NCI-H2107 (cell line): ENCODE results near the gene RAB35.
"Not testable (repeated sequence)": the region's sequence is repeated elsewhere in the genome, so short reads cannot be mapped to it uniquely, and the experiment has no call there.

Experiments used
- DNase-seq: peaks from one replicate; lab custom pipeline; 2025; lab: John Stamatoyannopoulos, UW

The RAB35 gene

GRCh38 chr12:120060717-120061116, 55.8 kb downstream of the RAB35 start:
- no peak for DNase-seq

- no peak for DNase-seq
These were observed 56.4 kb downstream of the RAB35 start for GRCh38 chr12:120060196-120060595.

DNA sequence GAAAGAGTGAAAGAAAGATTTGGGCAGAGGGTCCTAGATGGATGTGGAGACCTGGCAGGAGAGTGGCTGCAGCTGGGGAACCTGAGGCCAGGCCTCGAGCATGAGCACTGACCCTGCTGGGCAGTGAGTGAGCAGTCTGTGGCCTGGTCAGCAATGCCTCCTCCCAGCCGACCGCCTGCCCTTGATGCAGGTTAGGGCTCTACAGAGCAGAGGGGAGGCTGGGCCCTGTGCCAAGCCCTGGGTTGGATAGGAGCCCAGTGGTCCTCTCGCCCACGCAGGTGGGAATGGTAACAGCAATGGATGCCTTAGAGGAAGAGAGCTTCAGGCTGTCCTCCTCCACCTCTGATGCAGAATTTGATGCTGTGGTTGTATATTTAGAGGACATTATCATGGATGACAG, 59.8 kb downstream of the RAB35 start:
- no peak for DNase-seq

DNA sequence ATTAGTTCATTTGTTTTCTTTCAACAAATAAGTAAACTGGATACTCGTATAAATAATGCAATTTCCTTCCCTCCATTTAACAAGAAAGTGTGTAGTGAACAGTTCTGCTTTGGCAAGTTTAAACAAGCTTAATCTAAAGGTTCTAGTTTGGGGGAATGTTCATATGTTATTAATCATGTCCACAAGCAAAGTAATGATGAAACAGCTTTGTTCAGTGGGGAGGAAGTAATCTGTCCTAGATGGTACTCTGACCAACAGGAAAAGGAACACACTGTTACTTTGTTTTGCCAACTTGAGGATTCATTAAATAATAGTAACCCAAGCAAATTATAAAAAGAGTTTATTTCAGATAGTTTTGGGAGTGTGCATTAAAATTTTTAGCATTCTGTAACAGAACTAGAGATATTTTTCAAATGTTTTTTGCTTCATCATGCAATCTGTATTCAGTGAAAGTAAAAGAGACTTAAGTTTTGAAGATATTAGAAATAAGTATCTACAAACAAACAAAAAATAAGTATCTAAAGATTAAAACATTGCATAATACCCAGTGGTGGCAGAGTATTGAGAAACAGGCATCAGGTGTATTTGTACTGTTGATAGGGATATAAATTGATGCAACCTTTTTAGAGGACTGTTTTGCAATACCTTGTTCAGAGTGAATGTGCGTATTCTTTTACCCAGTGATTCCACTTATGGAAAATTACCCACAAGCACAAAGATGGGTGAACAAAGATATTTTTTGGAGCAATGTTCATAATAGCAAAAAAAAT, 61.1 kb downstream of the RAB35 start:
- DNase-seq, result no peak

- DNase-seq, result no peak
These were observed 62.3 kb downstream of the RAB35 start for GRCh38 chr12:120054293-120054692.

GRCh38 chr12:120051535-120051934, 65.0 kb downstream of the RAB35 start:
- no peak for DNase-seq

- DNase-seq, result no peak
These were observed 67.1 kb downstream of the RAB35 start for GRCh38 chr12:120049426-120049825.

- DNase-seq, result no peak
These were observed 68.3 kb downstream of the RAB35 start for GRCh38 chr12:120048263-120048662.

DNA sequence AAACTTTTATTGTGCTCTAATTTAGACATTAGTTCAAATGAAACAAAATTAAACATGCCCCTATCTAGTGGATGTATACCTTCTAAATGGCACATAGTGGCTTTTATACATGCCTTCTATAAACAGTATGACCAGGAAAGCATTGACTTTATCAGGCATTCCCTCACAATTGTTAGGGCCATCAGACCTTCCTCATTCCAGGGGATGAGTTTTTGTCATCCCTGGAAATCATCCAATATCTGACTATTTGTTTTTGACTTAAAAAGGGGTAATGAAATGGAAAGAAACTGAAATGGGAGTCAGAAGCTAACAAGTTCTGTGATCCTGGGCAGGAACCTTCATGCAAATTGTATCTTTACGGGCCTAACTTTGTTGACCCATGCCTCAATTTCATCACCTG, 69.5 kb downstream of the RAB35 start:
- DNase-seq, result no peak

DNA sequence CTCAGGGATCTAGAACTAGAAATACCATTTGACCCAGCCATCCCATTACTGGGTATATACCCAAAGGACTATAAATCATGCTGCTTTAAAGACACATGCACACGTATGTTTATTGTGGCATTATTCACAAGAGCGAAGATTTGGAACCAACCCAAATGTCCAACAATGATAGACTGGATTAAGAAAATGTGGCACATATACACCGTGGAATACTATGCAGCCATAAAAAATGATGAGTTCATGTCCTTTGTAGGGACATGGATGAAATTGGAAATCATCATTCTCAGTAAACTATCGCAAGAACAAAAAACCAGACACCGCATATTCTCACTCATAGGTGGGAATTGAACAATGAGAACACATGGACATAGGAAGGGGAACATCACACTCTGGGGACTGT, 71.2 kb downstream of the RAB35 start:
- not testable (repeated sequence) for DNase-seq
